Erythroblast (primary cell): ENCODE data around the gene IFITM1.

Experiments
- GATA1 ChIP-seq: IDR thresholded peaks from 2 replicates; pipeline ENCODE4 v1.6.1; 2011; ENCODE audit warnings: low read depth, mild to moderate bottlenecking, control low read depth, low read length, moderate library complexity
- POLR2A ChIP-seq: IDR thresholded peaks from 2 replicates; pipeline ENCODE4 v1.6.1; 2011; ENCODE audit warnings: mild to moderate bottlenecking, low read length

DNA sequence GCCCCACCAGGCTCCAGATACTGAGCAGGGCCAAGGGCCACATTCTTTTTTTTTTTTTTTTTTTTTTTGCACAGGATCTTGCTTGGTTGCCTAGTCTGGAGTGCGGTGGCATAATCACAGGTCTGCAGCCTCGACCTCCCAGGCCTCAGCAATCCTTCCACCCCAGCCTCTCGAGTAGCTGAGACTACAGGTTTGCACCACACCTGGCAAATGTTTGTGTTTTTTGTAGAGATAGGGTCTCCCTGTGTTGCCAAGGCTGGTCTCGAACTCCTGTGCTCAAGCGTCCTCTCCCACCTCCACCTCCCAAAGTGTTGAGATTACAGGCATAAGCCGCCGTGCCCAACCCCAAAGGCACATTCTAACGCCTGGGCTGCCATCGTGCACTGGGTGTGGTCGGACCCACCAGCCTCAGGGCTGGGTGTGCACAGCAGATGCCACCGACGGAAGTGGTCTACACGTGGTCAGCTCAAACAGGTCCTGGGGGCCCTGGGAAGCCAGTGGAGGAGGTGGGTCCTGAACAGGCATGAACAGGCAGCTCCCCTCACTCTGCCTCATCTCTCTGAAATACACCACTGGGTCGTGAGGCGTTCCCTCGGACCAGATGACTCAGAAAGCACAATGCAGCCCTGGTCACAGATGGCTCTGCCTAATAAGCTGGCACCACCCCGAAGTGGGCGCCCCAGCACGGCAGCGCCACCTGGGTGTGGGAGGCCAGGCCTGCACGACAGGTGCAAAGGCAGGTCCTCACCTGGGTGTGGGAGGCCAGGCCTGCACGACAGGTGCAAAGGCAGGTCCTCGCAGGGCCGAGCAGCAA lies 50.3 kb downstream of the IFITM1 start:
- TF ChIP-seq POLR2A (no peak), GATA1 (no peak)
